ENCODE measurements around the gene MPRIP.
A peak's percentile ranks its signal among the peaks of the same experiment; 100 is the strongest.

The MPRIP gene

DNA sequence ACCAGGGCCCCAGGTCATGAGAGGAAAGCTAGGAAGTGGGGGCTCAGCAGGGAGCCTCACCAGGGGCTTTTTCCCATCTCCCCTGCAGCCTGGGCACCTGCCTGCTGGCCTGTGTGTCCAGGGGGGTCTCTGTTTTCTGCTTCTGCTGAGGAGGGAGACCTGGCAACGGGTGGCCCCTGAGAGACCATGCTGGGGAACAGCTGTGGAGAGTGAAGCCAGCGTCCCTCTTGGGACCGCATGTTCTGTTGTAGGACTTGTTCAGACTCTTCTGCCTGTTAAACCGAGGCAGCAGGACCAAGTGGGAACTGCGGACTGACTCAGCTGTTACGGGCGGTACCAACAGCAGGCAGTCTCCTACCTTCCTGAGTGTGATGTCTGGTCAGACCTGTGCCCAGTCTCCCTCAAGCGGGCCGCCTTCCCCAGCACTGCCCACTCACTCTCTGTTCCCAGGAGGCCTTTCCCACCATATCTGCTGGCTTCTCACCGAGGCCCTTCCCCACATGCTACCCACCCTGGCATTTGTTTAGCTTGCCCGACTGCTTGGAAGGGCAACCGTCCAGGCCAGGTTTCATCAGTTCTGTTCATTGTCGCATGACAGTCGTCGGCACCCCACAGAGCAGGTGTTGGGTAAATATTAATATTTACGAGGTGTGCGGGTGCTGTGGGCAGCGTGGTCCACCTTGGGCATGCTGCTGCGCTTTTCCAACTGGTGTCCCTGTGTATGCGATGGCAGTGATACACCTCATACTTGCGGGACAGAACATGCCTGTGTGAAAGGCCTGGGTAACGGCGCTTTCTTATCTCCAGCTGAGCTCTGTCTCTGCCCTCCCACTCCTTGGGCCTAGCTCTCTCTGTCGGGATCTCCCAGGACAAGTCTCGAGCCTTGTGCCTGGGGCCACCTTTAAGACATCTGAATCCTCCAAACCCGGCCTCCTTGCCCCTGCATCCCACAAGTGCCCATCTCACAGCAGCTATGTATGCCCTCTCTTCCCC lies 69.4 kb downstream of the MPRIP start:
- DNase-seq, result no peak

DNA sequence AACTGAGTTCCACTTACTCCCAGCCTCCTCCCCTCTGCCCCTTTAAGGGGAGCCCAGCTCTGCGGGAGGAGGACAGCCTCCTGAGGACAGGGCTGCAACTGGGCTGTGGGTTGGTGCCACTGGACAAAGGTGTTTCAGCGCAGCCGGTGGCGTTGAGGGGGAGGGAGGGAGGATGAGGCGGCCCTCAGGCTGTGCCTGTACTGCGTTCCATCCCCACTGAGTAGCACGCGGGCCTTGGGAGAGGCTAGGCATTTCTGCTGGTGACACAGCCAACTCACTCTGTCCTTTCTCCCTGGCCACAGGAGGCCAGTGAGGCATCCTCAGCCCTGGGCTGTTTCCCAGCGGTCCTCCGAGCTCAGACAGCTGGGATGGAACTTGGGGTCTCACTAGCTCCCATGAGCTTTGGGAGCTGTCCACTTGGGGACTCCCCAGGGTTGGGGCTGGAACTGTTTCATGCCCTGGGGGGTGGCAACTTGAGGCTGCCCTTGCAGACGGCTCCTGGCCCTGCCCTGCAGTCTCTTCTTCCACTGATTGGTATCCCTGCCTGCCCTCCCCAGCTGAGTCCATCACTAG lies 70.5 kb downstream of the MPRIP start:
- no peak for DNase-seq

DNA sequence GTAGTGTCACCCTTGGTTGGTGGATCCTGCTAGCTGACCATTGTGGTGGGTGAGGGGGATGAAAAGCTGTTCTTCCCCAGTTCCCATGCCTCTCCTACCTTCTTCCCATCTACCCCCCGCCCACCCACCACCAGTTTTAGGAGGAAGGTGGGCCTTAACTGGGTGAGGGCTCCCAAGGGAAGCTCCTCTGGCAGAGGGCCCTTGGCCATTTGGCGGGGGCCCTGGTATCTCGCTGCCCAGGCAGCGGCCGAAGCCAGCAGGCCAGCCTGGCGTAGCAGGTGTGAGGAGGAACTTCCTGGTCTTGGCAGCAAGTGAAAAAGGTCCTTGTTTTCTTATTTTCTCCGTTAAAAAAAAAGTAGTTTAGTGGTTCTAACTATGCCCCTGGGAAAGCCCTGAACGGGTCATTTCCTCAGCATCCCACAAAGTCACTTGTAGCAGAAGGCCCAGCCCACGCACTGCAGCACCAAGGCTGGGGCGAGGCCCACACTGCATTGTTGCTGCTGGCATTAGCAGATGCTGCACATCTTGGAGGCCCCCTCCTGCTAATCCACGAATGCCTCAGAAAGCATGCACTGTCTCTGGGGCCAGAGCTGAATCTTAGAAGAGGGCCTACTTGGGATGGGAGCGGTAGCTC lies 72.5 kb downstream of the MPRIP start:
- DNase-seq, result peak; percentile 15

DNA sequence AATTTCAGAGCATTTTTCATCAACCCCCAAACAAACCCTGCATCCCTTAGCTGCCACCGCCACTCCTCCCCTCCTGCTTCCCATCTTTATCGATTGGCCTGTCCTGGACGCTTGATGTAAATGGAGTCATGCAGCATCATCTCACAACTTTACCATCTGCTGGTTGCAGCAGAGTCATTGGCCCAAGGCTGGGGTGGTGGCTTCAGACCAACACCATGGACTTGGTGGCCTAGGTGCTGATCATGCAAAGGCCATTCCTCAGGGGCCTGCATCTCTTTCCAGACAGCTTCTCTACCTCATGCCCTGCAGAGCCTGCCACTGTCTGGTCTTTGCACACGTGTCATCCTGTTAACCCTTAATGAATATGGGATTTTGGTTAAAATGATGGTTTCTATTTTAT lies 73.4 kb downstream of the MPRIP start:
- no peak for DNase-seq

DNA sequence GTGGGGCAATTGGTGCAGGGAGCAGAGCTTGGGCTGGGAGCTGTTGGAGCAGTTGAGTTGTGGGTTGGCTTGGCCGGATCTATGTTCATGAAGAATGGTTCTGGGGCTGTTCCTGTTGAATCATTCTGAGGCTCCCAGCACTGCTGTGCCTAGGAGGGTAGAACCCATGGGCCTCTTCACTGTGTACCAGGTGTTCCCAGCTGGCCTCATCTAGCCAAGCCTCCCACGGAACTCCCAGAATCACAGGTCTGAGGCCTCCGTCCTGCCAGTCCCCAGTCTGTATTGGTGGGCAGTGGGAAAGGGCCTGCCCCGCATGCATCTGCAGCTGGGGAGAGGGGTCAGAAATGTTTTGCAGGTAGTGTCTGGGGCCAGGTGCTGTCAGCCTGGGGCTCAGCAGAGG lies 74.1 kb downstream of the MPRIP start:
- DNase-seq, result no peak

DNA sequence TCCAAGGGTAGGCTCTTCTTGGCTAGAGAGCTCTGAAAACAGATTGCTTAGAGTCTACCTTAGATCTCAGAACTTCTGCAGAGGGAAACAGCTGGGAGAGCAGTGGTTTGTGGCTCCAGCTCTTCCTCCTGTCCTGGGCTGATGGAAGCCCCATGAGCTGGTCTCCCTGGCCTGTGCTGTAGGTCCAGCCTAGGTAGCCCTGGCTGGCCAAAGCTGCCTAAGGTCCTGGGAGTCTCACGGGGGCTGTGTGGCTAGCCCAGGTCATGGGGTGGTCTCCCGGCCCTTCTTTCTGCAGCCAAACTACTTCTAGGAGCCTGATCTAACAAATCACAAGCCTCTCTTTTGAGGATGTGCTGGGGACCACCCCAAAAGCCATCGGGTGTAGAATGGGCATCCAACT lies 75.7 kb downstream of the MPRIP start:
- DNase-seq, result no peak

DNA sequence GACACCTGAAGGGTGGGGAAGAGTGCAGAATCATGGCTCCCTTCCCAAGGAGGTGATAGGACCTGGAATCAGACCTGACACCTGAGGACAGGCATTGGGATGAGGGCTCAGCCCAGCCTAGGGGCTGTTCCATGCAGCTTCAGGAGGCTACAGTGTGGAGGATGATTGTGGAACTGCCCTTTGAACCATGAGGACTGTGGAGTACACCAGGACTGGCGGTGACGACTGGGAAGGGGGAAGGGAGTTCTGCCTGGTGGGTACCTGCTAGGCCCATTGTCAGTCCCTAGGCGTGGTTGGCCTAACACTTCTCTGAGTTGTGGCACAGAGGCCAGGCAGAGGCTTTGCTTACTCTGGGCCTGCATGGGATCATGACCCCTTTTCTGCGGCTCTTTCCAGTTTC lies 76.1 kb downstream of the MPRIP start:
- no peak for DNase-seq

DNA sequence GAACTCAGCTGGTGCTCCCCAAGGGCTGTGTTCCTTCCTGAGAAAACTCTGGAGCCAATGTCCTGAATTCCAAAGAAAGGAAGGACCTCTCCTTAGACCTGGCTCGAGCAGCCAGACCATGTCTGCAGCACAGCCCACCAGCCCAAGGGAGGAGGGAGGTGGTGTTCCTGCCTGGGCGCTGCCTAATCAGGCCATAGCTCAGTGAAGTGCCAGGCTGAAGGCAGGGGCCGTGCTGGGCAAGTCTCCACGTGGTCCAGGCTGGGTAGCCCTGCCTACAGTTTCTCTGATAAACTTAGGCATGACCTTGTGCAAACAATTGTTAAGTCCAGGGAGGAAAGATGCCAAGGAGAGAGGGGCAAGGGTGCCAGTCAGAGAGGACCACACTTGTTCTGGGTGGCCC lies 76.8 kb downstream of the MPRIP start:
- no peak for DNase-seq

DNA sequence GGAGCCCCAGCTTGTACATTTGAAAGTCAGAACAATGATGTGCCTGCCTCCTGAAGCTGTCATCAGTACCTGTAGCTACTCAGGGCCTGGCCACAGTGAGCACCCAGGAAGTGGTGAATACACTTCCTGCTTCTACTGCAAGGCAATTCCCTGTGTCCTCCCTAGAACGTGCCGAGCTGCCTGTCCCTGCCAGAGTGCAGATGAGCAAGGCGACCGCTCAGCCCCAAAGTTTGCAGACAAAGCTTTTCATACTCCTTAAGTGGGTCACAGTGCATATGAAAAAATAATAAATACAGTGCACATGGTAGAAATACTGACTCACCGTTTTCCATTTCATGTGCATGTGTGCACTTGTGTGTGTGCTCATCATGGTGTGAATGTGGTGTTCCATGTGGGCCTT lies 77.3 kb downstream of the MPRIP start:
- no peak for DNase-seq

DNA sequence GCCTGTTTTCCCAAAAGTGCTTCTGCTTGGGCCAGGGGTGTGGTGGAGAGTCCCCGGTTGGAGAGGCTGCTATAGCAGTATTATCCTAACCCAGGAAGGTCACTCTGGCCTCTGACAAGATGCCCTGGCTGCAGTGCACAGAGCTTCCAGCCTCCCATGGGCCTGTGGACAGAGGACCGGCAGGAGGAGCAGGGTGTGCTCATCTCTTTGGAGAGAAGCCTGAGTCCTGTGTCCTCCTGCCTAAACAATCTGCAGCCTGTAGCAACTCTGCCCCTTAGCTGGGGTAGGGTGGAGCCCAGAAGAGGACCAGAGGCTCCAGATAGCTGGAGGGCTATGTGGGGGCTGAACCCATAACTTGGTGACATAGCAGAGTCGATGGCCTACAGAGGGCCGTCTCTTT lies 78.0 kb downstream of the MPRIP start:
- DNase-seq, result no peak

DNA sequence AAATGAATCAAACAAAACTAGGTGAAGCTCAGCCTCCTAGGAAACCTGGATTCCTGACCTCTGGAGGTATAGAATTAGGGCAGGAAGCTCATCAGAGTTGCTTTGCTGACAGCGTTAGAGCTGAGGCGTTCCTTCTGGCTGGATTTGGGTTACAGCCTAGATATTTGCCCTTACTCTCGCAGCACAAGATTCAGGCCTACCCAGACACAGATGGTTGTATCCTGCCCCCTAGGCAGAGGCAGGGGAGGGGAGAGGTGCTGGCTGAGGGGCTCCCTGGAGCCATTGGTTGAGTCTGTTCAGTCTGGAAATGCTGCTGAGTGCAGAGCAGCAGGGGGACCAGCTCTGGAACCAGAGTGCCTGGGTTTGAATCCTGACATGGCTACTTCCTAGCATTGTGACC lies 78.4 kb downstream of the MPRIP start:
- no peak for DNase-seq

DNA sequence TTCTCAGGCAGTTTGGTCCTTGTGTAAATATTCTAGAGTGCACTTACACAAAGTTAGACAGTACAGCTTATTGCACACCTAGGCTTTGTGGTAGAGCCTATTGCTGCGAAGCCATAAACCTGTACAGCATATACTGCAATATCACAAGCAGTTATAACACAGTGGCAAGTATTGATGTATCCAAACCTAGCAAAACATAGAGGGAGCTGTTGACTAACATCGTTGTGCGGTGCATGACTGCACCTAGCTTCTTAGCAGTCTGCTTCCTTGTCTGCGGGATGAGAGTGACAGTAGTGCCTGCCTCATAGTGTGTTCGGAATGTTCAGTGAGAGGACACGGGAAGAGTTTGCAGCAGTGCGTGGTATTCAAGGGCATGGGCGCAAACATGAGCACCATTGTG lies 78.9 kb downstream of the MPRIP start:
- DNase-seq, result no peak

DNA sequence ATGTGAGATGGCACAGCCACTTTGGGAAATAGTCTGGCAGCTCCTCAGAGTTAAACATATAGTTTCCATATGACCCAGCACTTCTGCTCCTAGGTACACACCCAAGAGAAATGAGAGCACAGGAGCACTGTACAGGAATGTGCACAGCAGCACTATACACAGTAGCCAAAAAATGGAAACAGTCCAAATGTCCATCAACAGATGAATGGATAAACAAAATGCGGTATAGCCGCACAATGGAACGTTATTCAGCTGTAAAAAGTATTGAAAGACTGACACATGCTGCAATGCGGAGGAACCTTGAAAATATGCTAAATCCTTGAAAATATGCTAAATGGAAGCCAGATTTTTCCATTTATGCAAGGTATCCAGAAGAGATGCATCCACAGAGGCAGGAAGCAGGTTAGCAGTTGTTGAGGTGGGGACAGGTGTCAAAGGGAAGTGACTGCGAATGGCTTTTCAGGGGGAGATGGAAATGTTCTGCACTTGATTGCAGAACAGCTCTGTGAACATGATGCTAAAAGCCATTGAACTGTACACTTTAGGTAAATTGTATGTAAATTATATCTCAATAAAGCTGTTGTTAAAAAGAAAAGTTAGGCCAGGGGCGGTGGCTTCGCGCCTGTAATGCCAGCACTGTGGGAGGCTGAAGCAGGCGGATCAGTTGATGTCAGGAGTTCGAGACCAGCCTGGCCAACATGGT lies 80.7 kb downstream of the MPRIP start:
- DNase-seq, result no peak

DNA sequence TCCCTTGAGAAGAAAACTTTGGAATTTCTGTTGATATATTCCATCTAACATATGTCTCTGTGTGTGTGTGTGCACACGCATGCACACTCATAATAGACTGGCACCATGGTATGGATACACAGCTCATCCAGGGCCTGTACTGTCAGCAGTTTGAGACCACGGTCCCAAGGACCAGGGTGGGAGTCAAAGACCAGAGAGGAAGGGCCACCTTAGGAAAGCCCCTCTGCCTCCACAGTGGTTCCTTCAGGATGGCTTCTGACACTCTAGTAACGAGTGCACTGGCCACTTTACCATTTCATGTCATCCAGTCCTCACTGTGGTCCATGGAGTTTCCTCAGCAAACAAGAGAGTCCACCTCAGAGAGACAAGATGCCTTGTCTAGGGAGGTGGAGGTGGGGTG lies 82.1 kb downstream of the MPRIP start:
- no peak for DNase-seq

DNA sequence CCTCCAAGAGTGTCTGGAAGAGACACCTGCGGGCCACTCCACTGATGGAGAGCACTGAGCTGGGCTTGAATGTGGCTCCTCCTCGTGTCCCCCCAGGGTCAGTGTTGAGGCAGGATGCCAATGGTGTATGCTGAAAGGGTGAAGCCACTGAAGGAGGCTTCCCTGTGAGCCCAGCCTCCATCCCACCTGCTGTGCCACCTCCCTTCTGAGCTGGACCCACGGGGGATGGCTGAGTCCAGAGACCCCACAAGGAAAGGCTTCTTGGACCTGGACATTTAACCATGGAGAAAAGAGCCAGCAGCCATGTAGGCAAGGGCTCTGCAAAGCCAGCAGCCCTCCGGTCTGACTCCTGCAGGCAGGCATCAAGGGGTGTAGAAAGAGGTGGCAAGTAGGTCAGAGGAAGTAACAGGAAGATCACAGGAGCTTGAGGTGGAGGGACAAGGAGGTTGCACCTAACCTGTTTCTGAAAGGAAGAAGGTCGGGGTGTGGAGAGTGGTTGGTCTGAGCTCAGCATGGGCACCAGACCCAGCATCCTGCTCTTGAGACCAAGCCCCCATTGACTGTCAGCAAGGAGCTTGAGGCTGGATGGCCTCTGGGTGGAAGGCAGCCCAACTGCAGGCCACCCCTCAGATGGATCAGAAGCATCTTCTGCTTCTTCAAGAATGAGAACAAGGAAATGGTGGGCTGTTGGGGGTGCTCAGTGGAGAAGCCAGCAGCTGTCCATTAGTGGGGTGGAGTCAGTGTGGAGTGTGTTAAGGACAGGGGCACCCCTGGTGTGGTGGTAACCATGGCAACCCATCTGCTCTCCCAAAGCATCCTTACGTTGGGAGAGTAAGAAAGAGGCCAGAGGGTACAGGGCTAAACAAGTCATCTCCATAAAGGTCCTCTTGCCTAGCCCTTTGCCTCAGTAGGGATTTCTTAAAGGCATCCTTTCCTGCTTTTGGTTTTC lies 83.2 kb downstream of the MPRIP start:
- no peak for DNase-seq

DNA sequence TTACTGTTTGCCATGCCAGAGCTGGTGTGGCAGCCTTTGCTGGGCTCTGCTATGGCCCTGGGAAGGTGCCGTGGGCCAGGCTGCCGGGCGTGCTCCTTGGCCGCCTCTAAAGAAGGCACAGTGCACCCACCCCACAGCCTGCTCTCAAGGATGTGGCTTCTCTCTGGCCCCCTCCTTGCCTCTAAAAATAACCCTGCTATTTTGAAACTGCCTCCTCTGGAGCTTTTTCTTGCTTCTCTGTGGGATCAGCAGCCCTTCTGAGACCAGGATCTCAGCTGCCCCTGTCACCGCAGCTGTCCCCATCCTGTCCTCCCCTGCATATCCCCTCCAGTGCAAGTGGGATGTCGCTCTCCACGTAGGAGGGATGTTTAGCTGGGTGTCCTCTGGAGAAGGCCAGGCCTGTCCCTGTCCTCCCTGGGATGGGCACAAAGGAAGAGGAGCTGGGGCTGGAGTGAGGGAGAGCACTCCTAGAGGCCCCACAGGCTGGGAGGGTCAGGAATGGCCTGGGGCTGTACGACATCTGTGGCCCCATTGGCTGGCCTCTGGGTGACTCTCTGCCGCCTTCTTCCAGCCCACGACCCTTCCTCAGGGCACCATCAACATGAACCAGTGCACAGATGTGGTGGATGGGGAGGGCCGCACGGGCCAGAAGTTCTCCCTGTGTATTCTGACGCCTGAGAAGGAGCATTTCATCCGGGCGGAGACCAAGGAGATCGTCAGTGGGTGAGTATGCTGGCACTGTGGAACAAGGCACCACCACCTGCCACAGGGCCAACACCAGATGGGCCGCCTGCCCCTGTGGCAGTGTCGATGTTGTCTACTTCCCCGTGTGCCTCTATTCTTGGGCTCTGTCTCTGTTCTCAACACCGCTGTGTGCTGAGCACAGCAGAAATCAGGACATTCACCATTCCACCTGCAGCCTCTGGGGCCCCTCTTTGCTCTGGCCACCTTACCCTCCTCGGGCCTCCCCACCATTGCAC lies 84.2 kb downstream of the MPRIP start:
- DNase-seq, result no peak

DNA sequence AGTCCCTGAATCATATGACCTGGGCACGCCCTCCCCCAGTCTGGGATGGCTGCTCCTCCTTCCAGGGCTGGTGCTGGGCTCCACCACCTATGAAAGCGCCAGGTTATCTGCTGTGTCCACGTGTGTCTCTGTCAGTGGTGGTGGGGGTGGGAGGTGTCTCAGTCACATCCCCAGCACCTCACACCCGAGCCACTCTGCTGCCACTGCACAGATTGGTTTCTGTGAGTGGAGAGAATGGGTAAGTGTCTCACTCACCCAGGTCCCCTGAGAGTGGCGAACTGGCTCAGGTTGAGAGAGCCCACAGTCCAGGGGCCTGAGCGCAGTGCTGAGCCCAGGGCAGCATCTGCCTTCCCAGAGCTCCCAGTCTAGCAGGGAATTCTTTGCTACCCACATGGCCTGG lies 84.9 kb downstream of the MPRIP start:
- DNase-seq, result no peak

DNA sequence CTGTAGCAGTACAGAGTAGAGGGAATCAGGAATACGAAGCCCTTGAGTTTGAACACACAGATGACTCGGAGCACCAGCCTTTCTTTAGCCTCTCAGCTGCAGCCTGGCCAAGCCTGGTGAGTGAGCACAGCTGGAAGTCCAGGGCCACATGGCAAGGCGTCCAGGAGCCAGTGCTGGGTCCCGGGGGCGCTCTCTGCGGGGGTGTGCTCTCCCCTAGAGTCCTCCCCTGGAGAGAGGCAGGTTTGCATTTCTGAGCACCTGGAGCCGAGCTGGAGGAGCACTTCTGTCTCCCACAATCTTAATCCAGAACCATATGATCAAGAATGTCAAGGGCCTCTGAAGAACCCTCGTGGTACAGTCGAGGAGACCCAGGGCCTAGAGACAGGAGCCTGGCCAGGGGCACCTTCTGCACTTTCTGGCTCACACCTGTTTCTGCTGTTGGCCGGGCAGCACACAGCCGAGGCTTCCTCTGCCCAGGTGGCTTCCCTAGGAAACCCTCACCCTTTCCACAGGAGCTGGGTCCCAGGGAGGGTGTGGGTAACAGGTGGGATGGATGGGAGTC lies 85.6 kb downstream of the MPRIP start:
- DNase-seq, result no peak

DNA sequence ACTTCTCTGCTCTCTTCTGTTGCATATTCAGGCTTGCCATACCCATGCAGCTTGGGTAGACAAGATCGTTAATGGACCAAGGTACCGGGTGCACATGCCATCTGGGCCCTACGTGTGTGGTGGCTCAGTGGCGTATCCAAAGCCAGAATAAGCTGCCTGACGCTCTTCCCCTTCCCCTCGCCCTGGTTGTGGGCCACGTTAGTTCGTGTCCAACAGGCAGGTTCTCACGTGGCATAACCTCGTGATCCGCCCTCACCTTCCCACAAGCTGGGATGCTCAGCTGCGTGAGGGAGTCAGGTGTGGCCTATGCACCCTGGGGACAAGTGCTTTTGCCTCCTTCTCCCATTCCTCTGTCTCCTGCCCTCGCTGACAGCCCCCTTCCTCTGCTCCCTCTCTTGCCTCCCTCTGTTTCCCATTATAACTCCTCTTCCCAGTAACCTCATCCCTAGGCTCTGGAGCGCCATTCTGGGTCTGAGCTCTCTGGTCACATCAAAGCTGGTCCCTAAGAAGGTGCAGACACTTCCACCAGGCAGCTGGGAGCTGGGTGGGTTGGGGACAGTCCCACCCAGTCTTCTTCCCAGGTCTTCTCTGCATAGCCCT lies 86.3 kb downstream of the MPRIP start:
- no peak for DNase-seq

DNA sequence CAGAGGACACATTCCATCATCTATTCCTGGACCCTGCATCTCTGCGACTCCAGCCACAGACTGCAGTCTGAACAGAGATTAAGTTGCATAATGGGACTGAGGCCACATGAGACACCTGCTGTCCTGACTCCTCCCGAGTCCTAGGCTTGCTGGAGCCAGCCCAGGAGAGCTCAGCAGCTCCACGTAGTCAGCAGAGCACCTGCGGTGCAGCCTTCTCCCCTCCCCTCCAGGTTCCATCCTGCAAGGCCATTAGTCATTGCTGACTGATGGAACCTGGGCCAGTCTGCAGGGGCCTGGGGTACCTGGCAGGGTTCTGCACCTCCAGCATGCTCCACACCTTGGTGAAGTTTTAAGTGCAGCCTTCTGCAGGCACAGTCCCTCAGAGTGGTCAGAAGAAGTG lies 87.2 kb downstream of the MPRIP start:
- no peak for DNase-seq

Data from inflammatory macrophage treated with lipopolysaccharide for 4 hours (primary cell).